DOHH2 (cell line): Measurements from ENCODE around the gene NDUFA13.

Experiments used
- H3F3A ChIP-seq: fragments of 200-600 bp; sonication (generic), shearing (Covaris generic); 2 replicates; pipeline ENCODE4 v1.6.0; 2016; ENCODE audit warnings: antibody characterized with exemption, mild to moderate bottlenecking; ENCODE audit not compliant: control insufficient read depth, insufficient read depth
- H3K27ac ChIP-seq: fragments of 200-600 bp; sonication (generic); 2 replicates; pipeline ENCODE4 v1.5.1; 2014; ENCODE audit warnings: low read depth, mild to moderate bottlenecking, low read length, moderate library complexity
- H3K27me3 ChIP-seq: fragments of 200-600 bp; sonication (generic); 2 replicates; pipeline ENCODE4 v1.6.1; 2014; ENCODE audit warnings: mild to moderate bottlenecking, low read length, mixed read lengths; ENCODE audit not compliant: control insufficient read depth
- H3K36me3 ChIP-seq: fragments of 200-600 bp; sonication (generic); 2 replicates; pipeline ENCODE4 v1.6.1; 2014; ENCODE audit warnings: mild to moderate bottlenecking, low read length, moderate library complexity, mixed read lengths; ENCODE audit not compliant: control insufficient read depth
- H3K4me1 ChIP-seq: fragments of 200-600 bp; sonication (generic); 2 replicates; pipeline ENCODE4 v1.6.1; 2014; ENCODE audit warnings: mild to moderate bottlenecking, low read length, mixed read lengths; ENCODE audit not compliant: control insufficient read depth
- H3K4me2 ChIP-seq: fragments of 200-600 bp; sonication (generic); 2 replicates; pipeline ENCODE4 v1.6.0; 2014; ENCODE audit warnings: mild to moderate bottlenecking, low read length, moderate library complexity
- H3K4me3 ChIP-seq: fragments of 200-600 bp; sonication (generic); 2 replicates; pipeline ENCODE4 v1.5.1; 2014; ENCODE audit warnings: mild to moderate bottlenecking, low read length, mixed read lengths
- H3K79me2 ChIP-seq: fragments of 200-600 bp; sonication (generic); 2 replicates; pipeline ENCODE4 v1.6.1; 2014; ENCODE audit warnings: mild to moderate bottlenecking, low read length, mixed read lengths; ENCODE audit not compliant: control insufficient read depth
- H3K9me2 ChIP-seq: fragments of 200-600 bp; sonication (generic); replicated peaks from 2 replicates; pipeline ENCODE4 v1.6.1; 2014; ENCODE audit warnings: mild to moderate bottlenecking, low read length, mixed read lengths; ENCODE audit not compliant: control insufficient read depth
- H3K9me3 ChIP-seq: fragments of 200-600 bp; sonication (generic); 2 replicates; pipeline ENCODE4 v1.6.1; 2014; ENCODE audit warnings: antibody characterized with exemption, low read length, mixed read lengths; ENCODE audit not compliant: control insufficient read depth, insufficient read depth
- H4K20me1 ChIP-seq: fragments of 200-600 bp; sonication (generic); 2 replicates; pipeline ENCODE4 v1.6.0; 2014; ENCODE audit warnings: low read depth, mild to moderate bottlenecking, antibody characterized with exemption, low read length, moderate library complexity; ENCODE audit not compliant: control insufficient read depth, insufficient read depth
- CTCF ChIP-seq: fragments of 200-600 bp; sonication (generic); IDR thresholded peaks from one replicate; pipeline ENCODE4 v1.5.1; 2014; ENCODE audit warnings: antibody characterized with exemption, mild to moderate bottlenecking, low read depth, low read length; ENCODE audit not compliant: poor library complexity, severe bottlenecking
- EZH2phosphoT487 ChIP-seq: fragments of 200-600 bp; sonication (generic); IDR thresholded peaks from 2 replicates; pipeline ENCODE4 v1.6.1; 2017; ENCODE audit warnings: borderline replicate concordance, mild to moderate bottlenecking, antibody characterized with exemption, low read length, moderate library complexity, mixed read lengths

Gene NDUFA13

GRCh38 chr19:19540715-19541515, 24.9 kb downstream of the NDUFA13 start:
- no peak for TF ChIP-seq EZH2phosphoT487
- TF ChIP-seq CTCF = no peak
- Histone ChIP-seq H3F3A (peaks cover 3% of the 10 kb centered on the region), H3K9me3 (no peaks in the 10 kb centered on the region), H3K4me1 (peaks cover 24% of the 10 kb centered on the region), H3K27me3 (peaks cover 16% of the 10 kb centered on the region), H3K4me3 (peak overlapping the region; percentile 62), H3K4me2 (peak overlapping the region; percentile 65), H3K79me2 (no peaks in the 10 kb centered on the region), H4K20me1 (no peaks in the 10 kb centered on the region), H3K27ac (no peak overlapping the region), H3K36me3 (no peaks in the 10 kb centered on the region), H3K9me2 (no peaks in the 10 kb centered on the region)

- peaks cover 24% of the 10 kb centered on the region for H3K4me1 ChIP-seq
- no peak overlapping the region for H3K27ac ChIP-seq
- no peak for TF ChIP-seq EZH2phosphoT487
- no peaks in the 10 kb centered on the region for H3K79me2 ChIP-seq
- H3F3A ChIP-seq = peaks cover 3% of the 10 kb centered on the region
- H3K9me3 ChIP-seq = no peaks in the 10 kb centered on the region
- H4K20me1 ChIP-seq = no peaks in the 10 kb centered on the region
- H3K4me3 ChIP-seq = peak overlapping the region; percentile 62; the same call in 1 of the 2 replicates
- H3K27me3 ChIP-seq = peaks cover 16% of the 10 kb centered on the region
- no peaks in the 10 kb centered on the region for H3K9me2 ChIP-seq
- H3K4me2 ChIP-seq = peak overlapping the region; percentile 65
- no peaks in the 10 kb centered on the region for H3K36me3 ChIP-seq
These were observed 25.6 kb downstream of the NDUFA13 start for GRCh38 chr19:19541616-19542015.

GRCh38 chr19:19542507-19542906, 26.5 kb downstream of the NDUFA13 start:
- H3K27ac ChIP-seq = no peak overlapping the region
- TF ChIP-seq CTCF = no peak
- no peak for TF ChIP-seq EZH2phosphoT487
- H3K27me3 ChIP-seq = peaks cover 14% of the 10 kb centered on the region
- H3K9me3 ChIP-seq = no peaks in the 10 kb centered on the region
- peaks cover 24% of the 10 kb centered on the region for H3K4me1 ChIP-seq
- H3K79me2 ChIP-seq = no peaks in the 10 kb centered on the region
- no peak overlapping the region for H3K4me3 ChIP-seq
- no peaks in the 10 kb centered on the region for H4K20me1 ChIP-seq
- H3F3A ChIP-seq = peaks cover 3% of the 10 kb centered on the region
- no peaks in the 10 kb centered on the region for H3K9me2 ChIP-seq
- H3K4me2 ChIP-seq = no peak overlapping the region
- H3K36me3 ChIP-seq = no peaks in the 10 kb centered on the region

- H3K4me3 ChIP-seq = no peak overlapping the region
These were observed 27.1 kb downstream of the NDUFA13 start for GRCh38 chr19:19543101-19543500.

More at GRCh38 chr19:19543101-19543500, 27.1 kb downstream of the NDUFA13 start:
- no peak overlapping the region for H3K4me2 ChIP-seq
- H3K27ac ChIP-seq = no peak overlapping the region
- H4K20me1 ChIP-seq = no peaks in the 10 kb centered on the region
- peaks cover 20% of the 10 kb centered on the region for H3K4me1 ChIP-seq
- H3K27me3 ChIP-seq = peaks cover 9% of the 10 kb centered on the region
- TF ChIP-seq CTCF = no peak
- no peak for TF ChIP-seq EZH2phosphoT487
- H3K36me3 ChIP-seq = no peaks in the 10 kb centered on the region
- H3F3A ChIP-seq = no peaks in the 10 kb centered on the region; the same call in 1 of the 2 replicates
- no peaks in the 10 kb centered on the region for H3K79me2 ChIP-seq
- H3K9me3 ChIP-seq = no peaks in the 10 kb centered on the region
- no peaks in the 10 kb centered on the region for H3K9me2 ChIP-seq
